Heart right ventricle (tissue), 16 donors: ENCODE data around the gene ULK4. TPM values are rescaled to one million over a fixed set of nuclear protein-coding genes. Genes with fewer than 3 reads are reported as not detected.

ENCODE experiments used
- ATAC-seq, 8 donors: fragments of 200-7000 bp; cut with Tn5 transposase; one replicate each; pipeline ENCODE4 v1.9.1; 2020; ENCODE audit warnings: mild to moderate bottlenecking in 8 of 8, moderate library complexity in 8 of 8, moderate number of reproducible peaks in 1 of 8
- DNase-seq, 2 donors: peaks; one replicate each; pipeline ENCODE4 v3.0.0-alpha.2; 2020
- H3K27ac ChIP-seq, 10 donors: fragments of 200-600 bp; sonication (generic) in 2 of 10; one replicate each; pipeline versions ENCODE4 v1.5.0 to v1.8.0; 2020 to 2022; ENCODE audit warnings: mild to moderate bottlenecking in 3 of 10
- H3K27me3 ChIP-seq, 7 donors: fragments of 200-600 bp; one replicate each; pipeline ENCODE4 v1.8.0; 2021 to 2022; ENCODE audit warnings: mild to moderate bottlenecking in 2 of 7
- H3K36me3 ChIP-seq, 9 donors: fragments of 200-600 bp; sonication (generic) in 1 of 9; one replicate each; pipeline versions ENCODE4 v1.5.0 to v1.8.0; 2020 to 2022; ENCODE audit warnings: mild to moderate bottlenecking in 2 of 9
- H3K4me1 ChIP-seq, 9 donors: fragments of 200-600 bp; sonication (generic) in 1 of 9; one replicate each; pipeline versions ENCODE4 v1.5.0 to v1.8.0; 2020 to 2022; ENCODE audit warnings: mild to moderate bottlenecking in 4 of 9
- H3K4me3 ChIP-seq, 10 donors: fragments of 200-600 bp; sonication (generic) in 2 of 10; one replicate each; pipeline versions ENCODE4 v1.5.0 to v1.8.0; 2020 to 2022; ENCODE audit warnings: mild to moderate bottlenecking in 7 of 10, moderate library complexity in 2 of 10
- H3K9me3 ChIP-seq, 11 donors: fragments of 200-600 bp in 10 of 11; sonication (generic) in 2 of 11; one replicate each; pipeline versions ENCODE4 v1.5.0 to v1.8.0; 2013 to 2022; ENCODE audit warnings: mild to moderate bottlenecking in 2 of 11, control low read depth in 1 of 11, moderate library complexity in 1 of 11
- CTCF ChIP-seq, 9 donors: fragments of 200-600 bp; sonication (generic) in 2 of 9; IDR thresholded peaks; one replicate each; pipeline versions ENCODE4 v1.5.0 to v1.8.0; 2021 to 2022; ENCODE audit warnings: antibody characterized with exemption in 9 of 9, mild to moderate bottlenecking in 5 of 9, moderate library complexity in 1 of 9
- WGBS, 2 donors: extraction: QIAGEN DNeasy Blood & Tissue Kit; methylation state at CpG; one replicate each; pipeline ENCODE4 v1.1.7; 2013; ENCODE audit warnings: inconsistent platforms in 1 of 2; 5-methylcytosine and 5-hydroxymethylcytosine counted together
- intact Hi-C, 10 donors: fragments of 100-400 bp; cut with DNase I; formaldehyde crosslinking; loops; one replicate each; pipeline versions ENCODE4 v1.11.1 to v1.14.2; 2022
- polyA plus RNA-seq, 2 donors: library from polyadenylated mRNA; stranded (reverse); fragments of 200-250 nt; gene quantifications; one replicate each; pipeline ENCODE4 v1.2.3, GENCODE V29; 2013
- total RNA-seq, 10 donors: library from RNA; stranded (reverse); fragmentation: NEBNext Ultra II Directional in 3 of 10; extraction: Animal tissue kit (Norgen Biotek cat#: 25700) in 3 of 10; gene quantifications; one replicate each; pipeline versions ENCODE4 v1.2.1 to v1.2.4, GENCODE V29; 2021 to 2023
- donor health status: Arrhythmogenic right ventricular cardiomyopathy.
- donor health status: ischemic (EF 13 %, LVEDD 7.1; RV severe dilation, severe dysfunction).
- donor health status: healthy with polysubstance abuse.
- donor health status: DM: no; HTN: yes; CAD: no.
- donor health status: DM: no; HTN: no; CAD: no.
- donor health status: ischemic (EF 25% LVEDD 6.9; RV normal size, moderate dysfunction).
- donor health status: ischemic (EF 25% LVEDD 5.7; RV mildly dilated, moderate dysfunction).
- donor health status: healthy.
- donor health status: DM: yes; HTN: yes; CAD: no.
- donor health status: Ischemic cardiomyopathy.
- donor health status: ischemic (EF 35%, LVEDD 5.7; RV mildly dilated, moderate dysfunction).
- donor health status: nonischemic (EF 11% LVEDD 7.7; RV severe dilation, severe dysfunction).
- donor health status: DM: yes; HTN: yes; CAD: no.
- donor health status: PGD.
- donor health status: ischemic (EF 29% LVEDD 5.4; RV normal size, mild dysfunction).
- donor health status: nonischemic (EF 23%, LVEDD 6.1; RV moderate dilation, normal function).

The ULK4 gene
- total and polyA plus RNA-seq, 12 donors: 1.4 to 11.4 (median 2.6) TPM

- no peak for ATAC-seq
- peaks cover 0 to 12% (median 0%) of the 10 kb centered on the region in 9 donors for H3K4me1 ChIP-seq
Observed at GRCh38 chr3:41365973-41366372, 595.9 kb downstream of the ULK4 start.

GRCh38 chr3:41364736-41365135 is 597.2 kb downstream of the ULK4 start:
- WGBS, 2 donors: 71 to 87% methylated on average over 2 of the region's 2 CpGs
- TF ChIP-seq CTCF (IDR thresholded peaks at IDR 0.05): no peak
- Histone ChIP-seq H3K36me3 (no peaks in the 10 kb centered on the region), H3K27me3 (no peaks in the 10 kb centered on the region), H3K27ac (no peak overlapping the region), H3K9me3 (peaks cover 0 to 2% (median 0%) of the 10 kb centered on the region in 11 donors), H3K4me1 (peaks cover 0 to 12% (median 0%) of the 10 kb centered on the region in 9 donors), H3K4me3 (no peak overlapping the region)
- DNase-seq (no peak), ATAC-seq (no peak)
- intact Hi-C loops: no loop called here

More at GRCh38 chr3:41365973-41366372, 595.9 kb downstream of the ULK4 start:
- Histone ChIP-seq H3K27me3 (no peaks in the 10 kb centered on the region), H3K27ac (no peak overlapping the region), H3K9me3 (peaks cover 0 to 2% (median 0%) of the 10 kb centered on the region in 11 donors), H3K36me3 (no peaks in the 10 kb centered on the region), H3K4me3 (no peak overlapping the region)
- intact Hi-C loops: no loop called here
- WGBS, 2 donors: 96 to 98% methylated on average over 1 of the region's 1 CpG
- no peak for TF ChIP-seq CTCF (IDR thresholded peaks at IDR 0.05)
- no peak for DNase-seq

- intact Hi-C loops: no loop called here
- WGBS, 2 donors: 94 to 96% methylated on average over 4 of the region's 4 CpGs
- H3K27me3 ChIP-seq: no peaks in the 10 kb centered on the region
- no peak overlapping the region for H3K4me3 ChIP-seq
- TF ChIP-seq CTCF (IDR thresholded peaks at IDR 0.05): no peak
- H3K9me3 ChIP-seq: peaks cover 0 to 2% (median 0%) of the 10 kb centered on the region in 11 donors
- no peak for ATAC-seq
- H3K36me3 ChIP-seq: no peaks in the 10 kb centered on the region
- no peak for DNase-seq
- H3K4me1 ChIP-seq: peaks cover 0 to 12% (median 0%) of the 10 kb centered on the region in 9 donors
- no peak overlapping the region for H3K27ac ChIP-seq
Observed at GRCh38 chr3:41363830-41364523, 597.9 kb downstream of the ULK4 start.

- Histone ChIP-seq H3K27ac (no peak overlapping the region), H3K4me1 (peaks cover 0 to 12% (median 0%) of the 10 kb centered on the region in 9 donors), H3K9me3 (no peaks in the 10 kb centered on the region), H3K36me3 (no peaks in the 10 kb centered on the region), H3K27me3 (no peaks in the 10 kb centered on the region), H3K4me3 (no peak overlapping the region)
- no peak for TF ChIP-seq CTCF (IDR thresholded peaks at IDR 0.05)
- DNase-seq (no peak), ATAC-seq (peak in 5 of 8 donors; percentile 16 to 67 (median 24))
- 41 to 55% methylated on average over 5 of the region's 5 CpGs for WGBS, 2 donors
- intact Hi-C loops: no loop called here
Observed at GRCh38 chr3:41362638-41363559, 599.0 kb downstream of the ULK4 start.
